Left renal pelvis (tissue), 4 donors: Measurements from ENCODE around the gene PDIA6. TPM values are rescaled to one million over a fixed set of nuclear protein-coding genes. Genes with fewer than 3 reads are reported as not detected.

Experiments used
- DNase-seq, 4 donors: peaks; one replicate each; pipeline ENCODE4 v3.0.0-alpha.2; 2013; ENCODE audit warnings: low read depth in 4 of 4, low spot score in 3 of 4
- polyA plus RNA-seq, 4 donors: library from polyadenylated mRNA; unstranded; fragments of 120-200 nt; gene quantifications; one replicate each; pipeline ENCODE4 v1.2.1, GENCODE V29; 2013; ENCODE audit not compliant: insufficient read length in 4 of 4

The PDIA6 gene, protein sequence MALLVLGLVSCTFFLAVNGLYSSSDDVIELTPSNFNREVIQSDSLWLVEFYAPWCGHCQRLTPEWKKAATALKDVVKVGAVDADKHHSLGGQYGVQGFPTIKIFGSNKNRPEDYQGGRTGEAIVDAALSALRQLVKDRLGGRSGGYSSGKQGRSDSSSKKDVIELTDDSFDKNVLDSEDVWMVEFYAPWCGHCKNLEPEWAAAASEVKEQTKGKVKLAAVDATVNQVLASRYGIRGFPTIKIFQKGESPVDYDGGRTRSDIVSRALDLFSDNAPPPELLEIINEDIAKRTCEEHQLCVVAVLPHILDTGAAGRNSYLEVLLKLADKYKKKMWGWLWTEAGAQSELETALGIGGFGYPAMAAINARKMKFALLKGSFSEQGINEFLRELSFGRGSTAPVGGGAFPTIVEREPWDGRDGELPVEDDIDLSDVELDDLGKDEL
- 100 to 1,000 TPM; 246 to 388 (median 344) TPM for polyA plus RNA-seq

DNA sequence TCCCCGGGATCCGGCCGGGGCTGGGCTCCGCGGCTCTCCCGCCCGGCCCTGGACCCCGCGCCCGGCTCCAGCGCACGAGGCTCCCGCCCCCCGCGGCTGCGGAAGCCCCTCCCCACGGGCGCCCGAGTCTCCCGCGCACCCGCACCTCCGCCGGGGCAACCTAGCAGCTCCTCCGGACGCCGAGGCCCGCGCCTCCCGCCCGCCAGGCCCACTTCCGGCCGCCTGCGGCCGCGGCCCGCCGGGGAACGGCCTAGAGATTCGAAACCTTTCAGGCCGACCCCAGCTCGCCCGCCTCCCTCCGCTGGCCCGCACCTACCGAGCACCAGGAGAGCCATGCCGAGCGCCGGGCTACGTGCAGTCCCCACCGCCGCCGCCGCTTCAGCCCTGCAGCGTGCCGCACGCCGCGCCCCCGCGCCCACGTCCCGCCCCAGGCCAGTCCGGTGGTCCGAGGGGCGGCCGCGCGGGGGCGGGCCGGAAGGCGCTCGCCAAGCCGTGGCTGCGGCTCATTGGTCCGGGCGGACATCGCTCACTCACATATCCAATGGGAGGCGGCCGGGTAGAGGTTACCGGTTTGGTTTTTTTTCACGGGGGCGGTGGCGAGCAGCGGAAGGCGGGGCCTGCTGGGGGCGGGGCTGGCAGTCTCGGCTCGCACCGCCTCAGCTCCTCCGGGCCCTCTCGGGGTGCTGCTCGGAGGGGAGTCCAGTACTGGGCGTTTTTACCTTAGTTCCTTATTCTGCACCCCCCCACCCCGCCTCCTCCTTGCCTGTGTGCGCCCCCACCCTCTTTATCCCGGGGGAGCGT is at the start of gene PDIA6:
PDIA6 (minus strand) TSS at position 424 of the 801 bp plus-strand sequence; CDS start at position 335, 89 bp downstream.
- DNase-seq = peak; percentile 90 to 95 (median 94)

DNA sequence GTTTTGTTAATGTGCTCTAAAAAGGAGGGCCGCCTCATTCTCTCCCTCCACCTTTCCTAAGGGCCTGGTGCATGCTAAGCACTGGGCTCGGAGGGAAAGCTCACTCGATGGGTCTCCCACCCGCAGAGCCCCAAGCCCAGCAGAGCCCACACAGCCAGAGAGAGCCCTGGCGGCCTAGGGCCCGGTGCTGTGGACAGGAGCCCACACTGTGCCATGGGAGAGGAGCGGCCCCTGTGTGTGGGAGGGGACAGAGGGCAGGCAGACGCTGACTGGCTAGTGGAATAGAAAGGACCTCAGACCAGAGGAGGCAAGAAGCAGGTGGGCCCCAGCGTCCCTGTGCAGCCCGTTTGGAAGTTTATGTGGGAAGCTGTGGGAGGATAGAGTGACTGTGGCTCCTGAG is 49.7 kb upstream of the PDIA6 start:
- no peak for DNase-seq

DNA sequence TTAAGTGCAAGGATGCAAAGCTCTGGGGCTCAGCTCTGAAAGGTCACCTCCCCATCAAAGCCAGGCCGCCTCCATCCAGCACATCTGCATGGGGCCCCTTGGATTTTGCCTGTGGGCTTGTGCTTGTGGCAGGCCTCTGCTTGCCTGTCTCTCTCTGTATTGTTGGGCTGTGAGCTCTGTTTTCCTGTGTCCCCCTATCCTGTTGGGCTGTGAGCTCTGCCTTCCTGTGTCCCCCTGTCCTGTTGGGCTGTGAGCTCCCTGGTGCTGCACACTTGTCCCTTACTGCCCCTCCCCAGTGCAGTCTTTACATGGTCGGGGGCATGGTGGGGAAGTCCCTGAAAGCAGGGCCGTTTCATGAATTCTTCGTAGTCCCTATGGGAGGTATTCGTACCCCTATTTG is 49.2 kb upstream of the PDIA6 start:
- DNase-seq = no peak

DNA sequence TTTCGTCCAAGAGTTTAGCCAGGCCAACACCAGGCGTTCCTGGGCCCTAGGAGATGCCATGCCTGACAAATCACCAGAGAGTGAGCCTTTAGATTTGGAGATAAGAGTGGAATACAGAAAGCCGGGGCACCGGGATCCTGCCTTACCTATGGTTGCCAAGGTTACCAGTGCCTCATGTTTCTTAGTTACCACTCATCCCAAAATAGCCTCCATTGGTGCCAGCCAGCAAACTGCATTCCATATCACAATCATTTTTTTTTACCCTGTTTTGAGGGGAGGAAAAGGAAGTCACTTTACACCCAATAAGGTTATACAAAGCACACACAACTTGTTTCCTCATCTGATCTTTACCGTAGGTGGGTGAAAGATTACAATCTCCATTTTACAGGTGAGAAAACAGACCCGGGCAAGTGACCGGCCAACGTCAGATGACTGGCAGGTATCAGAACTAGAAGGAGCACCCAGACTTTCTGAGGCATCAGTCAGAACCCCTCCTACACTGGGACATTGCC is 48.3 kb upstream of the PDIA6 start:
- DNase-seq = no peak

DNA sequence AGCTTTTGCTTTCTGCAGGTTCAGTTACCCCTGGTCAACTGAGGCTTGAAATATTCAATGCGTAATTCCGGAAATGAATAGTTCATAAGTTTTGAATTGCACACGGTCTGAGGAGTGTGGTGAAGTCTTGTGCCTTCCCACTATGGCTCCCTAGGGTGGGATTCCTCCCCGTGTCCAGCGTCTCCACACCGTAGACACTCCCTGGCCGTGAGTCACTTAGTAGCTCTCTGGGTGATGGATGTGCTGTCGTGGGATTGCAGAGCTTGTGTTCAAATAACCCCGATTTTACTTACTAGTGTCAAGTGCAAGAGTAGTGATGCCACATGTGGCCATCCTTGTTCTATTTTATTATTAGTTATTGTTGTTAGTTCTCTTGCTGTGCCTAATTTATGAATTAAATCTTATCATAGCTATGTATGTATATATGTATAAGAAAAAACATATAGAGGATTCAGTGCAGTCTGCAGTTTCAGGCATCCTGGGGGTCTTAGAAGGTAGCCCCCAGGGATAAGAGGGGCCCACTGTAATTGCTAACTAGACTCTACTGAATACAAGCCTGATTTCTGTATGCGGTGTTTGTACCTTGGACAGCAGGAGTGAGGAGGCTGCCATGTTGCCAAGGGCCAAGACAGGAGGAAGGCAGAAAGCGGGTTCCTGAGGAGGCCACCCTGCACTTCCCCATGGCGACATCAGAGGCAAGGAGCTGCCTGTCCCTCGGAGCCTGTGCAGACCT is 47.7 kb upstream of the PDIA6 start:
- DNase-seq = no peak

DNA sequence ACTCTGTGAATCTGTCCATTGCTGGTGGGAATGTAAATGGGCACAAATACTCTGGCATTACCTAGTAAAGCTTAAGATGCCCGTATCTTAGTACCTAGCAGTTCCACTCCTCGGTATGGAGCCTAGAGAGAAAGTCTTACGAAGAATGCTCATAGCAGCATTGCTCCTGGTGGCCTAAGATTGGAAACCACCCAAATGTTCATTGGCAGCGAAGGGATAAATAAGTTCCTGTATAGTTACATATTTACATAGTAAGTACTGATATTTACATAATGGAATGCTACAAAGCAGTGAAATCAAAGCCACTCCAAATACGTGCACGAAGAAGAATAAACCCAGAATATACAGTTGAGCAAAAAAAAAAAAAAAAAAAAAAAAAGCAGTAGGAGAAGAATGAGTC is 46.7 kb upstream of the PDIA6 start:
- no peak for DNase-seq

DNA sequence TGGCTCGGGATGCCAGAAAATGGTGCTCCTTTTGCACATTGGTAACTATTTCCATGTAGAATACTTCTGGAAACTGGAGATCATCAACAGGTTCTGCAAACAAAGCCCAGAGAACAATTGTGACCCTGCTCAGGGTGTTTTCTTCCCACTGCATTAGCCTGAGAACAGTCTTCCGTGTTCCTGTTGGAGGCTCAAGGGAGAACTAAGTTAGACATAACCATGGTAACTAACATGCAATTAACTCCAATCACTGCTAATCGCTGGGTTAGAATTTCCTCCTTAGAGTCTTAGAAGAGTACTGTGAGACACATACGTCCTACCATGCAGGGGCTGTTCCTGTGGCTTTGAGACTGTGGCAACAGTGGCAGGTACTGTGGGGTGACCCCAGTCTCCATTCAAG is 36.0 kb upstream of the PDIA6 start:
- DNase-seq = no peak

DNA sequence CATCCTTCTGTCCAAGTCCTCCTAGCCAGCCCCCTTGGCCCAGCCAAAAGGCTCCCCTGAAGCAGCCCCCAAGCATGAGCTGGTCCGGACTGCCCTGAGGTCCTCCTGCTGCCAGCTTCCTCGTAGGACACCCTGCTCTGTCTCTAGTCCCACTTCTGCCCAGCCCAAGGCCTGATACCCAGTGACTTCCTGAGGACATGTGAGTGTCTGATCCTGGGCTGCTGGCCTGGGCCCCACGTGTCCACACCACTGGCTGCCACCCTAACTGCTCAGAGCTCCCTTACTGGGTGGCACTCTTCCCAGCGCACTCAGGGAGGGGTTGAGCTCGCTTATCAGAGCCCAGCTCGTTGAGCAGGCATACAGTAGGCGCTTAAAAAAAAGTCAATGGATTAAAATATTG is 34.4 kb upstream of the PDIA6 start:
- no peak for DNase-seq

DNA sequence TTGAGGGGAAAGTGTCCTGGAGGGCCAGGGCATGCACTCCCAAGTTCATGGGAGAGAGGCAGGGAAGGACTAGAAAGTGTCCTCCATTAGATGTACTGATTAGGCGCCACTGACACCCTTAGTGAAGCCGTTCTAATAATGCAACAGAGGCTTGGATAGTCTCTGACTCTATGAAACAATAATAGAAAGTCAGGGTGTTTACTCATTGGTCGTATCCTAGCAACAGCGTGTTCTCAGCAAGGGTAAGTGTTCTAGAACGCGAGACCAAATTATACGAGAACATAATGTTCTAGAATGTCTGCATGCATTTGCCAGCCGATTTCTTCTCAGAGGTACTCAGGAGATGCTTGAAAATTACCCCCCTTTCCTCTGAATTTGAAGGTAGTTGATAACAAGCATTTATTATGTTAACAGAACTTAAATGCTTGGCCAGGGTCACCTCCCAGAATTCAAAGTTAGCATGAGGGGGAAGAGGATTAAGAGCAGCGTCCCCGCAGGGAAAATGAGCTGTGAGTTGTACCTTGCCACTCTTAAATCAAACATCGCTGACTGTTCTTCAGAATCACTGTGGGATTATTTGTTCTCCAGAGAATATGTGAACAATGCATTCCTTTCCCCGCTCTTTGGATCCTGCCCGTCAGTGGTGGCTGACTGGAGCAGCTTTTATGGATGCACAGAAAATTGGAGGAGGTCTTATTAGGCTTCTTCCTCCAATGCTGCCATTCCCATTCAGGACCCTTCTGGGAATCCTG is 33.7 kb upstream of the PDIA6 start:
- DNase-seq = no peak

DNA sequence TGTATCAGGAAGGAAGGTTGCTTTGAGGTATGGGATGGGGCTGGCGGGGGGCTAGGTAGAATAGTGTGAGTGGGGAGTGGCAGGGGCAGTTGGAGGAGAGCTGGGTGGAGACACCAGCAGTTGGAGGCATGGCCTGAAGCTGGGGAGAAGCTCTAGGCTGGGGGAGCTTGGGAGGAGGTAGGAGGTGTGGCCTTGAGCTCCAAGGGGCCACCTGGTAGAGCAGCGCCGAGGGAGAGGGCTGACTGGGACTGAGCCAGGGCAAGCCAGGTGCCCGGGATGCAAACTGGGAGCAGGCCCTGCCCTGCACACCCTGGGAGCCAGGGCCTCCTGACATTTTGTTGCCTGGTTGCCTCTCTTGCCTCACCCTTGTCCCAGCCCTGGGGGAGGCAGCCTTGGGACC is 33.1 kb upstream of the PDIA6 start:
- no peak for DNase-seq

DNA sequence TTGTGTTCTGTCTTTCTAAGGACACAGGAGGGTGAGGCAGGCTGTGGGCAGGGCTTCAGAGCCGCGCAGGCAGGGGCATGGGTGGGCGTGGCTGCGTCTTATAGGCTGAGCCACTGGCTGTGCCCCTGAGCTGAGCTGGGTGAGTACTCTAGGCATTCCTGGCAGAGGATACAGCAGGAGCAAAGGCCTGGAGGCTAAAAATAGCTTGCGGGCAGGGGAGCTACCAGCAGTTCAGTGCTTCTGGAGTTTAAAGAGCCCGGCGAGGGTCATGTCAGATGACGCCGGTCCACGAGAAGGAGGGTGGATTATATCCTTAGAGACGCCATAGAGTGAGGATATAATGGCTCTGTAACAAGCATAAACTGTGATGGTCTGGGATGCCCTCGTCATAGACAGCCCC is 31.5 kb upstream of the PDIA6 start:
- peak in 1 of 4 donors; percentile 24 for DNase-seq

DNA sequence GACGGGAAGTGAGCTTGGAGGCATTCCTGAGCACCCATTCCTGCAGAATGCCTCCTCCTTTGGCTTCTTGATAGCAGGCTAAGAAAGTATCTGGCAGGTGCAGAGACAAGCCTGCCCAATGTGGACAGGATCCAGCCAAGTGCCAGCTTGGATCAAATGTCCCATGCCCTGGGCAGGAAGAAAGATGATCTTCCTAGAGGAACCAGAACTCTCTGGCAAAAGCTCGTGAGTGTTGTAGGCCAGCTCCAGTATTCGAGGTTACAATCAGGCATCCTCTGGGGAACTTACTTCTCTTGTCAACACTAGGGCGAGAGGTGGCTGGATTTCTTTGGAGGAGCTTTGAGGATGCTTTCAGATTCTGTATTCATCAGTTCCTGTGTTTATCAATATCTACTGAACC is 29.9 kb upstream of the PDIA6 start:
- no peak for DNase-seq

DNA sequence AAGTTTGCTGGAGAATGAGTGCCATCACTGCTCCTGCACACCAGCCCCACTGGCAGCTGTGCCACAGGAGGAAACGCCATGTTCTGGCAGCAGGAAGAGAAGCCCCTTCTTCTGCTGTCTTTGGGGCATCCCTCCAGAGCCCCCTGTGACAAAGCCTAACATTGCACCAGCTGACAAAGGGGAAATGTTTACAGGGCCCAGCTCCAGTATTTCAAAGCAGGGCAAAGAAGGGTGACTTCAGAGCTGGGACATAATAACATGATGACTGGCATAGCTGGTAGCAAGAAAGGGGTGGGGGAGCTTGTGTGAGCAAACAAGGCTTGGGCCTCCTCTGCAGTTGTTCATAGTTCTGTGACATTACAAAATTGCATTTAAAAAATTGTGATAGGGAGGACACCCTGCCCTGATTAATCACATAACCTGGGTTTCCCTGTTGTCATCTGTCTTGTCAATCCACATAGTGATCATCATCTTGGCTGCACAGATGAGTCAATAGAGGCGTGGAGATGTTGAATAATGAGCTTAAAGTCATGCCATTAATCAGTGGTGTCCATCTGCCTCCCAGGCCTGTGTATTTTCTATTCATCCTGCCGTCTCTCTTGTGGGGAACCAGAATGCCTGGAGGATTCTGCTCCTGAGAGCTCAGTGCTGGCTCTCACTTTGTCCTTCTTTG is 29.1 kb upstream of the PDIA6 start:
- no peak for DNase-seq

DNA sequence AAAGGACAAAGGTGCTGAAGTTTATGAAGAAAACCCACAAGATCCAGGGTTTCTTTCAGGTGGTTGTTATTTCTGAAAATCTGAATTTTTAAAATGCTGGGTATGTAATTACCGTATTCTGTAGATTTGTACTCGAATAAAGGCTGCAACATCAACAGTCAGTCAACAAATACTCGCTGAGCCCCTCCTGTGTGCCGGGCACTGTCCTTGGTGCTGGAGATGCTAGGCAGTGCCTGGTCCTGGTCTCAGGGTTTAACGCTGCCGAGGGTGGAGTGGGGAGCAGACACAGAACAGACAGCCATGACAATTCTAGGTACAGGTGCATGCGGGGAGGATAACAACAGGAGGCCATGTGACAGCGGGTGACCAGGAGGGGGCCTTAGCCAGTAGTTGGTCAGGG is 27.2 kb upstream of the PDIA6 start:
- no peak for DNase-seq

DNA sequence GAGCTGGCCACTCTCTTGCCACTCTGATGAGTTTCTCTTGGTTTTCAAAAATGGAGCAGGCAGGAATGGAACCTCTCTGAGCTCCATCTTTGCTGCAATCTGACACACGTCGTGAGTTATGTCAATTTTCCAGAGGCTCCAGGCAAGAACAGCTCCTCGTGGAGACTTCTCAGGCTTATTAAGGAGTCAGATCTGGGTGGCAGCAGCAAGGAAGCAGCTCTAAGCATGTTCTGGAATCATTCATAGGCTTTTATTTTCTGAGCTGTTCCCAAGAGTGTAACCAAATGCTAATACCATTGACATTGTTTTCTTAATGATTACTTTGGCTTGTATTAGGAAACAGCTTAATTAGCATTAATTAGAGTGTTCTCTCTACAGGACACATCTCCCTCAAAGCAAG is 26.1 kb upstream of the PDIA6 start:
- DNase-seq = no peak

DNA sequence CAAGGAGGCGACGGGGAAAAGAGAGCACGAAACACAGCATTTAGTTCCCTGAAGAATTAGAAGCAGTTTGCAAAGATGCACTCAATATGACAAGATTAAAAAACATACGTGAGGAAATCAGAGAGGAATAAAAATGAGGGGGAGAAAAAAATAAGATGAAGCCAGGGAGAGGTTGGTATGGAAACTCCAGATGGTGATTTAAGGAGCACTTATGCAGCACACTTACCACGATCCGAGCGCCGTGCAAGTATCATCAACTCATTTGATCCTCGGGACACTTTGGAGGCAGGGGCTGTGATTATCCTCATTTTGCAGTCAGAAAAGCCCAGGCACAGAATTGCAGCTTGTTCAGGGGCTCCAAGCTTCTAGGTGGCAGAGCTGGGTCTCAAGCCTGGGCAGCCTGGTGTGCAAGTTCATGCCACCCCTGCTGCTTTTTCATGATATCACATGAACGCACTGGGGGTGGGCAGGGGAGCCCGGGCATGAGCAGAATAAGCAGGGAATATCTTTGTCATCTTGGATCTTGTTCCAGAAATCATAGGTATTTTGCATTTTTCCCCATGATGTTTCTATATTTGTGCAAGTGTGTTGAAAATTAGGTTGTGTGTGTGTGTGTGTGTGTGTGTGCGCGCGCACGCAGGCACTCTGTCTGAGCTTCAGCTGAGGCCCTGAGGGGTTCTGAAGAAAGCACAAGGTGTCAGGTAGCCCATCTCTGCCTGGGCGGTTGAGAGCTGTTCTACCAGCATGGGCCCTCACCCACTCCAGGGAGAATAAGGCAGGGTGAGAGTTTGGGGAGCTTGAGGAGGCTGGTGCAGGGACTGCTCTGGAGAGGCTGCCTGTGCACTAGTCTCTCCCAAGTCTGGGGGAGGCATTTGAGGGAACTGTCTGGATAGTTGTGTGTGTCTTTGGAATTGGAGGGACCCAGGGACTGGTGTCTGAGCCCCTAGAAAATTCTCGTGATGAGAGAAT is 25.0 kb upstream of the PDIA6 start:
- DNase-seq = no peak

DNA sequence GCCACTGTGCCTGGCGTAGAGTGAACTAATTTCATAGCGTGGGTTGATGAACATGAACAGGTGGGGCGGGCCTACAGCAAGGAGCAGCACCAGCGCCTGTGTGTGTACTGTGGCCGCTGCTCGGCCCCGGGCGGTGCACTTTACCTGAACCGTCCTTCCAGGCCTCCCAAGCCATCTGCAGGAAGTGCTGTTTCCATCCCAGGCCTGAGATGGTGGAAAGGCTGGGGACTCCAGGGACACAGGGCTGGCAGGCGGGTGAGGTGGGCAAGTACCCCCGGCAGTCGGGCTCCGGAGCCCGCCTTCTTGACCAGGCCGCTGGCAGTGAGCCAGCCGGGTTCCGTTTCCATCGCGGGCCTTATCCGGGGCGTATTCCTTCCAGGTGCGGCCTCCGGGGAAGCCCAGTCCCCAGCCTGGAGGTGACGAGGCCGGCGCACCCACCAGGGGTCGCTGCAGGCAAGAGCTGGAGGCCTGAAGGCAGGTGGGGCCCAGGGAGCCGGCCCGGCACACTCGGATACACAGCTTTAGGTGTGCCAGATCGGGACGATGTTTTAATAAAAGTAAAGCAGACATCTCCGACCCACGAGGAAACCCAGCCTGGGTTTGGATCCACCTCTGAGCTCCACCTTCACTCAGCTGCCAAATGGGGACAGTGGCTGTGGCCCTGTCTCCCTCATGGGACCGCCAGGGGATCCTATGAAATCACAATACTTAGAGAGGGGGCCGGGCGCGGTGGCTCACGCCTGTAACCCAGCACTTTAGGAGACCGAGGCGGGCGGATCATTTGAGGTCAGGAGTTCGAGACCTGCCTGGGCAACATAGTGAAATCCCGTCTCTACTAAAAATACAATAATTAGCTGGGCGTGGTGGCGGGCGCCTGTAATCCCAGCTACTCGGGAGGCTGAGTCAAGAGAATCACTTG is 22.7 kb upstream of the PDIA6 start:
- DNase-seq = no peak
